WTC11 (cell line): ENCODE data around the gene TMEM176B. TPM values are rescaled to one million over a fixed set of nuclear protein-coding genes. Genes with fewer than 3 reads are reported as not detected.

ENCODE experiments used
- ATAC-seq: fragments of 200-7000 bp; cut with Tn5 transposase; 2 replicates; pipeline ENCODE4 v1.10.0; 2021; ENCODE audit warnings: mild to moderate bottlenecking, moderate library complexity
- CTCF ChIA-PET: fragments of 300-600 bp; sonication (Branson Sonifier 250); formaldehyde crosslinking; loops from one replicate; lab custom pipeline; 2021; ENCODE audit warnings: antibody characterized with exemption; lab: Charles Lee
- POLR2A ChIA-PET: fragments of 350-600 bp; sonication (Branson Sonifier 250); formaldehyde crosslinking; loops from one replicate; lab custom pipeline; 2021; ENCODE audit warnings: antibody characterized with exemption; lab: Charles Lee
- DNase-seq: peaks from one replicate; pipeline ENCODE4 v3.0.0; 2021; ENCODE audit warnings: low spot score
- H3K27ac Mint-ChIP-seq: 2 replicates; pipeline ENCODE4 v1.8.0; 2021; ENCODE audit warnings: mixed read lengths
- H3K27me3 Mint-ChIP-seq: 2 replicates; pipeline ENCODE4 v1.8.0; 2021; ENCODE audit warnings: low read depth, mild to moderate bottlenecking, moderate library complexity, mixed read lengths
- H3K36me3 Mint-ChIP-seq: 2 replicates; pipeline ENCODE4 v1.8.0; 2021; ENCODE audit warnings: mixed read lengths
- H3K4me1 Mint-ChIP-seq: 2 replicates; pipeline ENCODE4 v1.8.0; 2022; ENCODE audit warnings: mixed read lengths
- H3K4me3 Mint-ChIP-seq: 2 replicates; pipeline ENCODE4 v1.8.0; 2021; ENCODE audit warnings: mild to moderate bottlenecking, moderate library complexity, mixed read lengths
- H3K9me3 Mint-ChIP-seq: 2 replicates; pipeline ENCODE4 v1.8.0; 2021; ENCODE audit warnings: mixed read lengths
- ARID4B ChIP-seq: sonication (generic); formaldehyde crosslinking; IDR thresholded peaks from 2 replicates; pipeline ENCODE4 v1.8.0; 2023; ENCODE audit warnings: missing genetic modification reagents, mild to moderate bottlenecking, borderline replicate concordance
- CREM ChIP-seq: sonication (generic); formaldehyde crosslinking; IDR thresholded peaks from 2 replicates; pipeline ENCODE4 v1.8.1; 2022; ENCODE audit warnings: mild to moderate bottlenecking, missing genetic modification reagents, moderate library complexity
- E2F1 ChIP-seq: sonication (generic); formaldehyde crosslinking; IDR thresholded peaks from 2 replicates; pipeline ENCODE4 v1.8.0; 2022; ENCODE audit warnings: mild to moderate bottlenecking, missing genetic modification reagents
- E2F4 ChIP-seq: sonication (generic); formaldehyde crosslinking; IDR thresholded peaks from 2 replicates; pipeline ENCODE4 v1.8.1; 2022; ENCODE audit warnings: low read depth, mild to moderate bottlenecking, moderate library complexity, missing genetic modification reagents, borderline replicate concordance
- GRHL2 ChIP-seq: fragments of 250-450 bp; sonication (Bioruptor Pico); IDR thresholded peaks from 2 replicates; pipeline ENCODE4 v1.8.0; 2022; ENCODE audit warnings: mild to moderate bottlenecking, moderate library complexity; ENCODE audit not compliant: insufficient replicate concordance, severe bottlenecking
- IRF2 ChIP-seq: sonication (generic); formaldehyde crosslinking; IDR thresholded peaks from 2 replicates; pipeline ENCODE4 v1.8.0; 2022; ENCODE audit warnings: low read depth, missing genetic modification reagents, borderline replicate concordance
- MAX ChIP-seq: sonication (generic); formaldehyde crosslinking; IDR thresholded peaks from 2 replicates; pipeline ENCODE4 v1.8.0; 2022; ENCODE audit warnings: mild to moderate bottlenecking, missing genetic modification reagents
- NFATC4 ChIP-seq: fragments of 250-450 bp; sonication (Bioruptor Pico); IDR thresholded peaks from 2 replicates; pipeline ENCODE4 v1.9.0; 2021; ENCODE audit warnings: mild to moderate bottlenecking
- NR2C2 ChIP-seq: sonication (generic); formaldehyde crosslinking; IDR thresholded peaks from 2 replicates; pipeline ENCODE4 v1.8.0; 2022; ENCODE audit warnings: mild to moderate bottlenecking, missing genetic modification reagents
- TEAD1 ChIP-seq: sonication (generic); formaldehyde crosslinking; IDR thresholded peaks from 2 replicates; pipeline ENCODE4 v1.8.0; 2022; ENCODE audit warnings: mild to moderate bottlenecking, missing genetic modification reagents
- ZNF121 ChIP-seq: sonication (generic); formaldehyde crosslinking; IDR thresholded peaks from 2 replicates; pipeline ENCODE4 v1.8.0; 2023; ENCODE audit warnings: missing genetic modification reagents
- ZNF396 ChIP-seq: fragments of 250-450 bp; sonication (Bioruptor Pico); IDR thresholded peaks from 2 replicates; pipeline ENCODE4 v1.8.0; 2021; ENCODE audit warnings: mild to moderate bottlenecking, moderate library complexity, borderline replicate concordance
- ZNF425 ChIP-seq: fragments of 250-450 bp; sonication (Bioruptor Pico); conservative IDR thresholded peaks from 2 replicates; pipeline ENCODE4 v1.9.0; 2021; ENCODE audit warnings: mild to moderate bottlenecking
- total RNA-seq: library from RNA; stranded (reverse); gene quantifications from 3 replicates; pipeline ENCODE4 v1.2.3, GENCODE V29; 2021

Gene TMEM176B
- total RNA-seq, 1 experiment from 2014 or later, result 1.0 TPM

GRCh38 chr7:150797661-150798060 is 2.5 kb downstream of the TMEM176B start (continued):
- no peak for TF ChIP-seq MAX
- no peak for TF ChIP-seq ZNF425 (CRISPR knock-in tag)

- CTCF ChIA-PET, result interaction anchor here (1.7 kb wide), 1 partner anchor 104 kb away, joined by 5 read pairs; no protein-coding TSS in a partner anchor
- Mint-ChIP-seq H3K27me3 (peaks cover 24% of the 10 kb centered on the region), H3K9me3 (no peaks in the 10 kb centered on the region; the same call in none of the 2 replicates), H3K4me1 (peaks cover 6% of the 10 kb centered on the region), H3K36me3 (no peaks in the 10 kb centered on the region), H3K27ac (no peak overlapping the region), H3K4me3 (no peak overlapping the region)
- TF ChIP-seq IRF2 (CRISPR knock-in tag) (no peak), NR2C2 (CRISPR knock-in tag) (no peak), ZNF121 (no peak), CREM (no peak), NFATC4 (CRISPR knock-in tag) (no peak), GRHL2 (CRISPR knock-in tag) (no peak), TEAD1 (CRISPR knock-in tag) (no peak), E2F1 (CRISPR knock-in tag) (no peak), ZNF396 (CRISPR knock-in tag) (no peak), ZNF425 (CRISPR knock-in tag) (no peak)
- no peak for DNase-seq
- POLR2A ChIA-PET, result no interaction called here
- no peak for ATAC-seq
These were observed 6.5 kb downstream of the TMEM176B start for GRCh38 chr7:150793569-150794238.

GRCh38 chr7:150791746-150792452 is 8.3 kb downstream of the TMEM176B start:
- no peaks in the 10 kb centered on the region; the same call in none of the 2 replicates for H3K9me3 Mint-ChIP-seq
- POLR2A ChIA-PET, result no interaction called here
- CTCF ChIA-PET, result interaction anchor here (0.6 to 2.0 kb wide), 3 partner anchors 13 to 197 kb away, joined by 3 to 6 read pairs (median 4); no protein-coding TSS in a partner anchor
- H3K4me3 Mint-ChIP-seq, result no peak overlapping the region
- H3K27ac Mint-ChIP-seq, result no peak overlapping the region
- DNase-seq (no peak), ATAC-seq (no peak)
- H3K27me3 Mint-ChIP-seq, result peaks cover 11% of the 10 kb centered on the region
- TF ChIP-seq ARID4B (CRISPR knock-in tag) (no peak), E2F4 (CRISPR knock-in tag) (no peak), ZNF396 (CRISPR knock-in tag) (no peak), NR2C2 (CRISPR knock-in tag) (no peak)
- TF ChIP-seq, all 79 proteins: peak for 0
- Mint-ChIP-seq H3K4me1 (no peaks in the 10 kb centered on the region), H3K36me3 (no peaks in the 10 kb centered on the region)
